HepG2 (cell line): ENCODE measurements around the gene MSI2. TPM values are rescaled to one million over a fixed set of nuclear protein-coding genes. Genes with fewer than 3 reads are reported as not detected.

ENCODE experiments used
- ATAC-seq: fragments of 200-7000 bp; cut with Tn5 transposase; 3 replicates; pipeline ENCODE4 v1.9.1; 2020; ENCODE audit warnings: mild to moderate bottlenecking, moderate library complexity
- BruUV-seq: library from RNA; stranded (reverse); fragments of 400-500 nt; replicated peaks from 2 replicates; lab custom pipeline; 2021; lab: Mats Ljungman, UMichigan
- CTCF ChIA-PET: fragments of 300-600 bp; formaldehyde crosslinking; extraction: SDS; loops from one replicate; lab custom pipeline; 2021; ENCODE audit warnings: low total read pairs, inconsistent platforms, low intra/inter-chr PET ratio; lab: Yijun Ruan, JAX
- POLR2A ChIA-PET: fragments of 350-600 bp; sonication (Branson Sonifier 250); formaldehyde crosslinking; loops from one replicate; lab custom pipeline; 2020; ENCODE audit warnings: antibody characterized with exemption, inconsistent platforms; lab: Yijun Ruan, JAX
- DNase-seq: peaks from one replicate; pipeline ENCODE4 v3.0.0-alpha.2; 2015; ENCODE audit warnings: low spot score
- FAIRE-seq: peaks from 3 replicates; lab custom pipeline; 2011; peaks lifted over from hg19 to GRCh38; lab: Jason Lieb, UNC
- H2AFZ ChIP-seq: one replicate; pipeline ENCODE4 v1.6.1; 2011; ENCODE audit warnings: low read length, inconsistent platforms
- H3K27ac ChIP-seq: fragments of 300-600 bp; 3 replicates; pipeline ENCODE4 v1.8.0; 2011; ENCODE audit warnings: mixed run types, mild to moderate bottlenecking, mixed read lengths, low read length, inconsistent platforms; ENCODE audit not compliant: insufficient read depth; ENCODE audit errors: extremely low read length
- H3K27me3 ChIP-seq, 2 experiments: fragments of 200-600 bp in 1 of 2; 2 replicates in 1 of 2; 3 replicates in 1 of 2; pipeline versions ENCODE4 v1.6.0 to v1.8.0; 2011; ENCODE audit warnings: low read length in 2 of 2, mild to moderate bottlenecking in 2 of 2, moderate library complexity in 2 of 2, inconsistent platforms in 1 of 2; ENCODE audit not compliant: insufficient read depth in 2 of 2, control insufficient read depth in 1 of 2
- H3K36me3 ChIP-seq, 2 experiments: fragments of 200-600 bp in 1 of 2; replicated peaks in 1 of 2; 2 replicates in 1 of 2; 3 replicates in 1 of 2; pipeline versions ENCODE4 v1.5.1 to v1.8.0; 2011; ENCODE audit warnings: low read length in 2 of 2, inconsistent platforms in 1 of 2; ENCODE audit not compliant: insufficient read depth in 2 of 2, control insufficient read depth in 1 of 2
- H3K4me1 ChIP-seq: 2 replicates; pipeline ENCODE4 v1.5.1; 2012; ENCODE audit warnings: low read length, inconsistent platforms; ENCODE audit not compliant: insufficient read depth
- H3K4me2 ChIP-seq: 2 replicates; pipeline ENCODE4 v1.6.0; 2011; ENCODE audit warnings: low read depth, low read length, inconsistent platforms
- H3K4me3 ChIP-seq, 3 experiments: fragments of 200-600 bp in 1 of 3; sonication (generic), shearing (Covaris generic) in 1 of 3; replicated peaks in 1 of 3; 2 replicates each; pipeline ENCODE4 v1.5.1; 2011 to 2016; ENCODE audit warnings: low read length in 3 of 3, inconsistent platforms in 2 of 3, low read depth in 2 of 3, mild to moderate bottlenecking in 2 of 3, control low read depth in 1 of 3, mixed read lengths in 1 of 3; ENCODE audit not compliant: insufficient read depth in 1 of 3
- H3K79me2 ChIP-seq: one replicate; pipeline ENCODE4 v1.6.1; 2011; ENCODE audit warnings: low read length, inconsistent platforms; ENCODE audit not compliant: insufficient read depth
- H3K9ac ChIP-seq: 2 replicates; pipeline ENCODE4 v1.6.0; 2011; ENCODE audit warnings: mild to moderate bottlenecking, low read depth, low read length, inconsistent platforms; ENCODE audit not compliant: insufficient read depth
- H3K9me3 ChIP-seq: 2 replicates; pipeline ENCODE4 v1.5.1; 2012; ENCODE audit warnings: mild to moderate bottlenecking, low read length
- H4K20me1 ChIP-seq: 2 replicates; pipeline ENCODE4 v1.6.0; 2011; ENCODE audit warnings: inconsistent platforms, mild to moderate bottlenecking, low read length, moderate library complexity; ENCODE audit not compliant: insufficient read depth
- AGO2 ChIP-seq: fragments of 200-400 bp; formaldehyde crosslinking; optimal IDR thresholded peaks from 2 replicates; pipeline ENCODE3; 2017; ENCODE audit warnings: mild to moderate bottlenecking, low read depth, low read length, moderate library complexity
- CCAR2 ChIP-seq: fragments of 200-400 bp; formaldehyde crosslinking; optimal IDR thresholded peaks from 2 replicates; pipeline ENCODE3; 2018; ENCODE audit warnings: low read depth, mild to moderate bottlenecking, low read length, moderate library complexity
- CHCHD3 ChIP-seq: sonication (generic); formaldehyde crosslinking; IDR thresholded peaks from 2 replicates; pipeline ENCODE4 v1.8.0; 2022; ENCODE audit warnings: mild to moderate bottlenecking, missing genetic modification reagents, moderate library complexity
- EP300 ChIP-seq, 3 experiments: sonication (generic) in 1 of 3; formaldehyde crosslinking in 1 of 3; IDR thresholded peaks; 2 replicates each; pipeline versions ENCODE4 v1.5.1 to v1.6.1; 2011 to 2020; ENCODE audit warnings: low read depth in 2 of 3, low read length in 2 of 3, borderline replicate concordance in 1 of 3, improper control_type of control experiment in 1 of 3, mild to moderate bottlenecking in 1 of 3, missing genetic modification reagents in 1 of 3, moderate library complexity in 1 of 3
- FIP1L1 ChIP-seq: fragments of 200-400 bp; formaldehyde crosslinking; IDR thresholded peaks from 2 replicates; pipeline ENCODE4 v1.6.1; 2018; ENCODE audit warnings: low read depth, mild to moderate bottlenecking, low read length, moderate library complexity, borderline replicate concordance; ENCODE audit not compliant: insufficient read depth
- FOXA3 ChIP-seq: IDR thresholded peaks from 2 replicates; pipeline ENCODE4 v1.6.1; 2016; ENCODE audit warnings: missing genetic modification reagents, missing compliant biosample characterization
- GABPB1 ChIP-seq: IDR thresholded peaks from 2 replicates; pipeline ENCODE4 v1.6.1; 2016; ENCODE audit warnings: mild to moderate bottlenecking, missing genetic modification reagents, moderate library complexity, missing compliant biosample characterization
- GATAD1 ChIP-seq: IDR thresholded peaks from 2 replicates; pipeline ENCODE4 v1.6.1; 2016; ENCODE audit warnings: missing genetic modification reagents, missing compliant biosample characterization
- HES4 ChIP-seq: sonication (generic); formaldehyde crosslinking; IDR thresholded peaks from 2 replicates; pipeline ENCODE4 v1.9.0; 2021; ENCODE audit warnings: mild to moderate bottlenecking, missing genetic modification reagents, borderline replicate concordance
- HIVEP1 ChIP-seq: sonication (generic); formaldehyde crosslinking; IDR thresholded peaks from 2 replicates; pipeline ENCODE4 v1.4.0; 2020; ENCODE audit warnings: mild to moderate bottlenecking, missing genetic modification reagents
- NFKB2 ChIP-seq: sonication (generic); formaldehyde crosslinking; IDR thresholded peaks from 2 replicates; pipeline ENCODE4 v1.4.0; 2020; ENCODE audit warnings: missing genetic modification reagents, borderline replicate concordance
- NR2F6 ChIP-seq, 2 experiments: IDR thresholded peaks; 2 replicates each; pipeline ENCODE4 v1.6.1; 2016; ENCODE audit warnings: antibody characterized with exemption in 1 of 2, mild to moderate bottlenecking in 1 of 2
- SKI ChIP-seq: fragments of 450-650 bp; IDR thresholded peaks from one replicate; pipeline ENCODE4 v1.6.1; 2018; ENCODE audit warnings: mild to moderate bottlenecking; ENCODE audit not compliant: partially characterized antibody
- SRSF4 ChIP-seq: fragments of 200-400 bp; formaldehyde crosslinking; IDR thresholded peaks from one replicate; pipeline ENCODE4 v1.6.1; 2018; ENCODE audit warnings: mild to moderate bottlenecking, low read depth, low read length, moderate library complexity; ENCODE audit not compliant: poor library complexity, severe bottlenecking
- TEAD2 ChIP-seq: sonication (generic); formaldehyde crosslinking; IDR thresholded peaks from 2 replicates; pipeline ENCODE4 v1.9.0; 2021; ENCODE audit warnings: missing genetic modification reagents
- TP53 ChIP-seq: sonication (generic); formaldehyde crosslinking; conservative IDR thresholded peaks from 2 replicates; pipeline ENCODE4 v1.4.0; 2020; ENCODE audit warnings: missing genetic modification reagents
- USF2 ChIP-seq, 2 experiments: sonication (generic) in 1 of 2; formaldehyde crosslinking in 1 of 2; IDR thresholded peaks; 2 replicates each; pipeline versions ENCODE4 v1.5.1 to v1.6.1; 2011 to 2020; ENCODE audit warnings: borderline replicate concordance in 1 of 2, low read depth in 1 of 2, low read length in 1 of 2, mild to moderate bottlenecking in 1 of 2, missing genetic modification reagents in 1 of 2, moderate library complexity in 1 of 2
- WIZ ChIP-seq: sonication (generic); formaldehyde crosslinking; IDR thresholded peaks from 2 replicates; pipeline ENCODE4 v1.5.1; 2020; ENCODE audit warnings: mild to moderate bottlenecking, missing genetic modification reagents
- ZNF230 ChIP-seq: sonication (generic); formaldehyde crosslinking; IDR thresholded peaks from 2 replicates; pipeline ENCODE4 v1.4.0; 2020; ENCODE audit warnings: mild to moderate bottlenecking, missing genetic modification reagents
- WGBS: methylation state at CpG from one replicate; pipeline ENCODE4 v1.1.6; 2017; ENCODE audit warnings: low lambda C conversion rate; 5-methylcytosine and 5-hydroxymethylcytosine counted together
- in situ Hi-C: cut with HindIII; loops from 2 replicates; pipeline ENCODE4 v1.10.0; 2017; ENCODE audit warnings: low pct_unique_long_range_greater_than_20kb; ENCODE audit not compliant: extremely low pct_ligation_motif_present
- intact Hi-C: fragments of 100-400 bp; cut with micrococcal nuclease; formaldehyde crosslinking; loops from one replicate; pipeline ENCODE4 v1.10.0; 2022; ENCODE audit not compliant: unreplicated experiment
- polyA plus RNA-seq, 8 experiments: library from polyadenylated mRNA; depleted of rRNA in 3 of 8; stranded (reverse) in 7 of 8; unstranded in 1 of 8; fragments of >200 nt; fragmentation: Illumina TruSeq in 4 of 8; extraction: Trizol in 4 of 8; gene quantifications; 2 replicates each; pipeline versions ENCODE4 v1.2.1 to v1.2.3, GENCODE V29; 2011 to 2016; ENCODE audit warnings: low read depth in 4 of 8, missing spikeins in 1 of 8, mixed read lengths in 1 of 8; ENCODE audit not compliant: insufficient read depth in 1 of 8
- total RNA-seq, 5 experiments: library from RNA; depleted of rRNA; stranded (reverse); fragments of >200 nt; fragmentation: Illumina TruSeq; extraction: Trizol; gene quantifications; 2 replicates each; pipeline ENCODE4 v1.2.3, GENCODE V29; 2016; ENCODE audit warnings: low read depth in 1 of 5

The MSI2 gene
- total and polyA plus RNA-seq, 2 of the 13 experiments (the other 11 are each of a cell fraction or from before 2014, with no cell fraction given): 77.5 to 78.4 TPM

GRCh38 chr17:57451191-57451590 lies 194.9 kb downstream of the MSI2 start:
- in situ Hi-C loops (no loop called here), intact Hi-C loops (no loop called here)
- H3K4me2 ChIP-seq: no peak overlapping the region
- DNase-seq (no peak), FAIRE-seq (no peak), ATAC-seq (no peak)
- H2AFZ ChIP-seq: no peak overlapping the region
- H3K4me1 ChIP-seq: peaks cover 14% of the 10 kb centered on the region
- H3K9me3 ChIP-seq: no peaks in the 10 kb centered on the region
- peaks cover 14% of the 10 kb centered on the region for H3K79me2 ChIP-seq
- H3K36me3 ChIP-seq: peaks cover 12 to 38% of the 10 kb centered on the region in 2 experiments
- H3K27ac ChIP-seq: no peak overlapping the region
- H4K20me1 ChIP-seq: no peaks in the 10 kb centered on the region
- H3K27me3 ChIP-seq: no peaks in the 10 kb centered on the region
- no TSS peak for BruUV-seq
- POLR2A ChIA-PET: no interaction called here
- CTCF ChIA-PET: no interaction called here
- no peak overlapping the region for H3K4me3 ChIP-seq
- H3K9ac ChIP-seq: no peak overlapping the region
- TF ChIP-seq GATAD1 (CRISPR knock-in tag) (no peak), FIP1L1 (no peak), GABPB1 (no peak), NR2F6 (IDR thresholded peaks at IDR 0.05) (no peak), NR2F6 (CRISPR knock-in tag; IDR thresholded peaks at IDR 0.05) (no peak), WIZ (CRISPR knock-in tag) (no peak), USF2 (IDR thresholded peaks at IDR 0.05; ENCODE audit: low read depth, low read length) (no peak), USF2 (CRISPR knock-in tag; IDR thresholded peaks at IDR 0.05; ENCODE audit: borderline replicate concordance) (no peak), TP53 (CRISPR knock-in tag) (no peak), CCAR2 (no peak), AGO2 (no peak), TEAD2 (CRISPR knock-in tag) (no peak), SKI (no peak), EP300 (IDR thresholded peaks at IDR 0.05; ENCODE audit: low read depth in 2 of 2, low read length in 2 of 2) (no peak), EP300 (CRISPR knock-in tag; IDR thresholded peaks at IDR 0.05; ENCODE audit: borderline replicate concordance) (no peak), HES4 (CRISPR knock-in tag) (no peak), HIVEP1 (CRISPR knock-in tag) (no peak), FOXA3 (no peak), SRSF4 (no peak), ZNF230 (CRISPR knock-in tag) (no peak), CHCHD3 (CRISPR knock-in tag) (no peak), NFKB2 (no peak)
- 96% methylated on average over 8 of the region's 8 CpGs for WGBS
